HG03521 (cell line): Measurements from ENCODE around the gene HNRNPU.

Experiments
- ATAC-seq: cut with Tn5 transposase; IDR thresholded peaks from one replicate; pipeline ENCODE4 v1.9.1; 2021; ENCODE audit warnings: mild to moderate bottlenecking, moderate library complexity; ENCODE audit not compliant: unreplicated experiment

HNRNPU gene

GRCh38 chr1:244802556-244803239, 61.6 kb downstream of the HNRNPU start:
- ATAC-seq, result no peak

- no peak for ATAC-seq
These were observed 62.3 kb downstream of the HNRNPU start for GRCh38 chr1:244802041-244802440.

GRCh38 chr1:244801246-244801645, 63.1 kb downstream of the HNRNPU start:
- no peak for ATAC-seq

GRCh38 chr1:244800821-244801220, 63.5 kb downstream of the HNRNPU start:
- ATAC-seq, result no peak
